Inflammatory macrophage treated with lipopolysaccharide for 1 hour (primary cell): Measurements from ENCODE around the gene PIM1.
"Not testable (repeated sequence)": the region's sequence is repeated elsewhere in the genome, so short reads cannot be mapped to it uniquely, and the experiment has no call there.

Source experiments
- DNase-seq, 2 donors: peaks; one replicate each; pipeline ENCODE4 v3.0.0-alpha.2; 2020 to 2022

PIM1 gene

DNA sequence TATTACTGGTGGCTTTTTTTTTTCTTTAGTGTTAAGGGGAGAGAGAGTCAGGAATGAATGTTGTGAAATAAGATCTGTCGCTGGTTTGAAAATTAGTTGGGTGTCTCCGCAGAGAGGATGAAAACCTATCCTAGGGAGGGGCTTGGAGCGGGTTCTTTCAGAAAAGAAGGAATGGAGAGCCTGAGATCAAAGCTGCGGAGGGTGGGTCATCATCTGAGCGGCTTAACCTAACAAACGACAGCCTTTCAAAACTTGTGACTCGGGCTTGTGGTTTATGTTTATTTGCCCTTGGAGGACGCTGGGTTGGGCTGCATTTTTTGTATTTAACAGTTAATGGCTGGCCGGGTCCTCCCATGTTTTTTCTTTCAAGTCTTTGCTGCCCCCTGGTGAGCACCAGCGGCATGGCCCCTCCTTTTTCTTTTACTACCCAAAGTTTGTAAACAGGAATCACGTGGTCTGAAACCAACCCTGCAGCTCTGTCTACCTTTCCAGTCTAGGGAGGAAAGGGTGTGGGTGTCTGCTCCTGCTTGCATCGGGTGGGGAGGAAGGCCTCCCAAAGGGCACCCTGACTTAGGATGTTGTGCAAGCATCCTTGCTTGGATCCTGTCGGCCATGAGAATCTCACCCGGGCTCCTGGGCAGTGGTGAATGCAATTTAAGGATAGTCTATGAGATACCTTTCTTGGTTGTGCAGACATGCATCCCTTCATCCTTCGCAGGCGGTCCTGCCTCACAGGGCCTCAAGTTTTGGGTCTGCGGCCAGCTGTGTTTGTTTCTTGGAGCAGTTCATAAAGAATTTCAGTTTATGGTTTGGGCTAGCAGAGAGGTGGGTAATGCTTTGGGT, 2.2 kb downstream of the PIM1 start:
- DNase-seq, result peak; percentile 81 to 97

GRCh38 chr6:37172912-37173492, 3.0 kb downstream of the PIM1 start:
- no peak for DNase-seq

DNA sequence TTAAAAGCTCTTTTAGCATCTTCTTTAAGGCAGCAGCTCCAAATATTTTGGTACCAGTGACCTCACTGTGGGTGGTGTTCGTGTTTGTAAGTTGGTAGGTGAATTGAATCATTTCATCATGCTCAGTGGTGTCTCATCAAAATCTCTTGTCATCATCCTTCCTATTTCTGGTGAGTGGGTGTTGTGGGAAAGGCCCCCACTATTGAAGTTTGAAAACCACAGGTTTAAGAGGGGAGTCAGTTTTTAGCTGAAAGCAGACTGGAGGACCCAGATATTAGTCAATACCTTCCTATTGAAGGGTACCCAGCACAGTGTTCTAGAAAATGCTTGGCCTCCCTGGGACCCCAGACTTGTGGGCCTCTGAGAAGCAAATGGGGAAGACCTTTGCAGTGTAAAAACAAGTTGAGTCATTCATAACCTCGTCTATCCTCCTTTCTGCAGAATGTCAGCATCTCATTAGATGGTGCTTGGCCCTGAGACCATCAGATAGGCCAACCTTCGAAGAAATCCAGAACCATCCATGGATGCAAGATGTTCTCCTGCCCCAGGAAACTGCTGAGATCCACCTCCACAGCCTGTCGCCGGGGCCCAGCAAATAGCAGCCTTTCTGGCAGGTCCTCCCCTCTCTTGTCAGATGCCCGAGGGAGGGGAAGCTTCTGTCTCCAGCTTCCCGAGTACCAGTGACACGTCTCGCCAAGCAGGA, 3.7 kb downstream of the PIM1 start:
- peak; percentile 74 to 90 for DNase-seq

GRCh38 chr6:37174196-37174514, 4.2 kb downstream of the PIM1 start:
- DNase-seq, result no peak

- DNase-seq, result no peak
Measured at GRCh38 chr6:37174515-37175331, 4.8 kb downstream of the PIM1 start.

GRCh38 chr6:37175332-37176267, 5.6 kb downstream of the PIM1 start:
- DNase-seq, result peak in 1 of 2 donors; percentile 19

DNA sequence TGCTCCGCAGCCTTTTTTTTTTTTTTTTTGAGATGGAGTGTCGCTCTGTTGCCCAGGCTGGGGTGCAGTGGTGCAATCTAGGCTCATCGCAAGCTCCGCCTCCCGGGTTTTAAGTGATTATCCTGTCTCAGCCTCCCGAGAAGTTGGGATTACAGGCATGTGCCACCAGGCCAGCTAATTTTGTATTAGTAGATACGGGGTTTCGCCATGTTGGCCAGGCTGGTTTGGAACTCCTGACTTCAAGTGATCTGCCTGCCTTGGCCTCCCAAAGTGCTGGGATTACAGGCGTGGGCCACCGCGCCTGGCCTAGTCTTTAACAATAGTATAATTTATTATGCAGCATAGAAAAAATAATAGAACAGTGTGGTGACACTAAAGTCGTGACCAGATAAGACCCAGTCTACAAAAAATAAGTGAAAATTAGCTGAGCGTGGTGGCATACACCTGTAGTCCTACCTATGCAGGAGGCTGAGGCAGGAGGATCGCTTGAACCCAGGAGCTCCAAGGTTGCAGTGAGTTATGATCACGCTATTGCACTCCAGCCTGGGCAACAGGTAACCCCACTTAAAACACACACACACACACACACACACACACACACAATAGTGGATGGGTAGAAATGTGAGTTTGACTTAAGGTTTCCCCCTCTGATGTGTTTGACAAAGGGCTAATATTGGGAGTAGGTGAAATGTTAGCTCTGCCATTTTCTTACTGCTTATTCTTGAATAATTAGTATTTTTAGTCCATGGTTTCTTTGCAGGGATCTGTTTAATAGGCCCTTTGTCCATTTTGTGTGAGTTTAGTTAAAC, 6.5 kb downstream of the PIM1 start:
- peak in 1 of 2 donors; percentile 27 for DNase-seq

DNA sequence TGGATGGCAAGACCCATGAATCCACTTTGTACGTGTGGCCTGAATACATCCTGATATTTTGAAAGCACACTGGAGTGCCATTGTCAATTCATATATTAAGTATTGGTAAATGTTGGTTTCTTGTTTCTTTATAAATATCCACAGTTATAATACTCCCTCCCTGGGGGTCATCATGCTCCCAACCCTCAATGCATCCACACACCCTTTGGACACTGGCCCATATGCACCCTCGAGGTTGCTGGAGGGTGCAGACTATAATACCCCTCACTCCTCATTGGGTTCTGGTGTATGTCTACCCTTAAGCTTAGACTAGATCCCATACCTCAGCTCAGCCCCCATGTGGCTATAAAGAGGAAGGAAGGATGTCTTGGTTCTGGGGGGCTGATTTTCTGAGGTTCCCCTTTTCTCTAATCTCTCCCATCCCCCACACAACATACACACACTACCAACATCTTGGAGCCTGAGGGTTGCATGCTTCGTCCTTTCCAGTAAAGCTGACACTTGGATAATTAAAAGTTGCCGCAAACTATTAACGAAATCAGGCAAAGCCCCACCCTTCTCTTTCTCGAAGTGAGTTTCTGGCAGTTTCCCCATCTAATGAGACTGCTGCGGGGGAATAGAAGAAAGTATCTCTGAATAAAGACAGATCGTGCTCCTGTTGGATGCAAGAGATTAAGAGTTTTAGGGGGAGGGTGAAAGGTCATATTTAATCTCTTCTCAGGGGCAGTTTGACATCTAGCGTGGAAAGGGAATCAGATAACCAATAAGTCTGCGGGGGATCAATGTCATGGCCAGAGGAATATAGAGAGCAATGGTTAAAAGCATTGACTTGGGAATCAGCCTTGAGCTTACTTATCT, 7.4 kb downstream of the PIM1 start:
- DNase-seq, result peak; percentile 39 to 51

GRCh38 chr6:37177935-37178517, 8.1 kb downstream of the PIM1 start:
- no peak for DNase-seq

- no peak for DNase-seq
Measured at GRCh38 chr6:37180075-37180474, 10.1 kb downstream of the PIM1 start.

DNA sequence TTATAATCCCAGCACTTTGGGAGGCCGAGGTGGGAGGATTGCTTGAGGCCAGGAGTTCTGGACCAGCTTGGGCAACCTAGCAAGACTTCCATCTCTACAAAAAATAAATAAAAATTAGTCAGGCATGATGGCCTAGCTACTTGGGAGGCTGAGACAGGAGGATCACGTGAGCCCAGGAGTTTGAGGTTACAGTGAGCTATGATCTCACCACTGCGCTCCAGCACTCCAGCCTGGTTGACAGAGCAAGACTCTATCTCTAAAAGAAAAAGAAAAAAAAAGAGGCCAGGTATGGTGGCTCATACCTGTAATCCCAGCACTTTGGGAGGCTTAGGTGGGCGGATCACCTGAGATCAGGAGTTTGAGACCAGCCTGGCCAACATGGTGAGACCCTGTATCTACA, 10.7 kb downstream of the PIM1 start:
- DNase-seq, result not testable (repeated sequence)

- peak; percentile 83 to 88 for DNase-seq
Measured at GRCh38 chr6:37182736-37183590, 13.0 kb downstream of the PIM1 start.

GRCh38 chr6:37185949-37186720, 16.2 kb downstream of the PIM1 start:
- peak; percentile 84 to 91 for DNase-seq

- peak; percentile 66 to 77 for DNase-seq
Measured at GRCh38 chr6:37187321-37188022, 17.5 kb downstream of the PIM1 start.

- DNase-seq, result no peak
Measured at GRCh38 chr6:37188962-37189510, 19.1 kb downstream of the PIM1 start.

DNA sequence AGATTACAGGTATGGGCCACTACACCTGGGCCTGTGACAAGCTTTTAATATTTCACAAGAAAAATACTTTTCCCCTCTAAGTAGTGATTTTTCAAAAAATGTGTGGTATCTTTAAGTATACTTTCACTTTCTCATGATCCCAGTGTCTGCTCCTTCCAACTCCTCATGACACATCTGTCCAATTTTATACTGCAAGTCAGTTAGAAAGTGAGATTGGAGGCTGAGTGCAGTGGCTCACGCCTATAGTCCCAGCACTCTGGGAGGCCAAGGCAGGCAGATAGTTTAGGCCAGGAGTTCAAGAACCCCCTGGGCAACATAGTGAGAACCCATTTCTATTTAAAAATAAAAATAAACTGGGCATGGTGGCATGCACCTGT, 20.2 kb downstream of the PIM1 start:
- DNase-seq, result peak in 1 of 2 donors; percentile 57

GRCh38 chr6:37192666-37193065, 22.7 kb downstream of the PIM1 start:
- DNase-seq, result no peak
